Liver (tissue), 3 donors: ENCODE data around the gene WDFY3.

Source experiments
- EGR1 ChIP-seq, 2 donors: IDR thresholded peaks; 2 replicates each; pipeline ENCODE4 v1.6.1; 2016 to 2018; ENCODE audit warnings: antibody characterized with exemption in 2 of 2, low read depth in 2 of 2
- FOXA1 ChIP-seq: IDR thresholded peaks from 2 replicates; pipeline ENCODE4 v1.6.1; 2016; ENCODE audit warnings: antibody characterized with exemption
- RAD21 ChIP-seq, 2 donors: IDR thresholded peaks; 2 replicates each; pipeline ENCODE4 v1.6.1; 2016; ENCODE audit warnings: antibody characterized with exemption in 2 of 2, mild to moderate bottlenecking in 2 of 2
- REST ChIP-seq: IDR thresholded peaks from 2 replicates; pipeline ENCODE4 v1.6.1; 2016; ENCODE audit warnings: antibody characterized with exemption, mild to moderate bottlenecking
- RXRA ChIP-seq, 2 donors: IDR thresholded peaks; 2 replicates each; pipeline ENCODE4 v1.6.1; 2017 to 2018; ENCODE audit warnings: antibody characterized with exemption in 2 of 2, mild to moderate bottlenecking in 1 of 2
- SP1 ChIP-seq: IDR thresholded peaks from 2 replicates; pipeline ENCODE4 v1.6.1; 2018; ENCODE audit warnings: antibody characterized with exemption, mild to moderate bottlenecking
- YY1 ChIP-seq: IDR thresholded peaks from 2 replicates; pipeline ENCODE4 v1.6.1; 2016; ENCODE audit warnings: antibody characterized with exemption, mild to moderate bottlenecking
- TF ChIP-seq, protein P1 (sequence below): fragments of 150-350 bp; IDR thresholded peaks from 2 replicates; pipeline ENCODE4 v1.5.1; 2017; ENCODE audit warnings: improper control_type of control experiment, low read depth, low read length; ENCODE audit not compliant: missing input control
- donor health status: healthy.
- donor health status: healthy.

- TF ChIP-seq, protein P1, sequence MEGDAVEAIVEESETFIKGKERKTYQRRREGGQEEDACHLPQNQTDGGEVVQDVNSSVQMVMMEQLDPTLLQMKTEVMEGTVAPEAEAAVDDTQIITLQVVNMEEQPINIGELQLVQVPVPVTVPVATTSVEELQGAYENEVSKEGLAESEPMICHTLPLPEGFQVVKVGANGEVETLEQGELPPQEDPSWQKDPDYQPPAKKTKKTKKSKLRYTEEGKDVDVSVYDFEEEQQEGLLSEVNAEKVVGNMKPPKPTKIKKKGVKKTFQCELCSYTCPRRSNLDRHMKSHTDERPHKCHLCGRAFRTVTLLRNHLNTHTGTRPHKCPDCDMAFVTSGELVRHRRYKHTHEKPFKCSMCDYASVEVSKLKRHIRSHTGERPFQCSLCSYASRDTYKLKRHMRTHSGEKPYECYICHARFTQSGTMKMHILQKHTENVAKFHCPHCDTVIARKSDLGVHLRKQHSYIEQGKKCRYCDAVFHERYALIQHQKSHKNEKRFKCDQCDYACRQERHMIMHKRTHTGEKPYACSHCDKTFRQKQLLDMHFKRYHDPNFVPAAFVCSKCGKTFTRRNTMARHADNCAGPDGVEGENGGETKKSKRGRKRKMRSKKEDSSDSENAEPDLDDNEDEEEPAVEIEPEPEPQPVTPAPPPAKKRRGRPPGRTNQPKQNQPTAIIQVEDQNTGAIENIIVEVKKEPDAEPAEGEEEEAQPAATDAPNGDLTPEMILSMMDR = no peak
- TF ChIP-seq SP1 = no peak
- no peak for TF ChIP-seq RAD21 (IDR thresholded peaks at IDR 0.05)
- TF ChIP-seq REST = no peak
- no peak for TF ChIP-seq FOXA1
- TF ChIP-seq YY1 = no peak
- TF ChIP-seq RXRA (IDR thresholded peaks at IDR 0.05) = no peak
- no peak for TF ChIP-seq EGR1 (IDR thresholded peaks at IDR 0.05; ENCODE audit: low read depth in 2 of 2)
Observed at GRCh38 chr4:84782517-84782916, 184.0 kb downstream of the WDFY3 start.
